ENCODE results near the gene PFDN2.
A peak's percentile ranks its signal among the peaks of the same experiment; 100 is the strongest.
"Not testable (repeated sequence)": the region's sequence is repeated elsewhere in the genome, so short reads cannot be mapped to it uniquely, and the experiment has no call there.

The PFDN2 gene

DNA sequence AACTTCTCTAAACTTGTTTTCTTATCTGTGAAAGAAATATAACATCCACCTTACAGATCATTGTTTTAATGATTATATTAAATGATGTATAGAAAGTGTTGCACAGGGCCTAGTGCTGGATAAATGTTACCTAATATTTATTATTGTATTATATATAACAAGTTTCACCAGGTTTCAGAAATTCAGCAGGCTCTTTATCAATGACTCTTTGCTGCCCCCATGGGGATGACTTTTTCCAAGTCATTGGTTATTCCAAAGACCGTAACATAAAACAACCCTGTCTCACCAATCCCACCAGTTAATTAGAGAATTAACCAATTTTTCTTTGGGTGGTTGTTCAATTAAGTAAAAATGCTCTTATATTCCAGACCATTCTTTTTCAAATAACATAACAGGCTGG is 21.9 kb upstream of the PFDN2 start:
- no peak for DNase-seq (ENCODE audit: insufficient read length, low spot score)
- no peak for FAIRE-seq

DNA sequence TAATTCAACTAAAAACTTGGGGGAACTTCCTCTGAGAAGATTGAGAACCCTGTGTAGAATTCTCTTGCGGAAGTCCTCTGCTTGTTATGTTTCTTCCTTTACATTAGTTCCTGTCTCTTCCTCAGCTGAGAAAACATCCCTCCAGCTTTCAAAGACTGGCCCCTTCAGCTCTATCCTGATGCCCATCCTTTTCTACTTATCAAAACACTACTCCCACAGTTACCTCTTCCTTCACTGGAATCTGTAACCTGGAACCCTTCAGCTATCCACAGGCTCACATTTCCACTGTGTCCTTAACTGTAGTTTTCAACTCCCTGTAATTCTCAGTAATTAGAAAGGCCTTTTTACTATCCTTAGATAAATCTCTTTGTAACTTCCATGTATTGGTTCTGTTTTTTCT is 20.6 kb upstream of the PFDN2 start:
- DNase-seq (ENCODE audit: insufficient read length, low spot score) (no peak), FAIRE-seq (no peak)

DNA sequence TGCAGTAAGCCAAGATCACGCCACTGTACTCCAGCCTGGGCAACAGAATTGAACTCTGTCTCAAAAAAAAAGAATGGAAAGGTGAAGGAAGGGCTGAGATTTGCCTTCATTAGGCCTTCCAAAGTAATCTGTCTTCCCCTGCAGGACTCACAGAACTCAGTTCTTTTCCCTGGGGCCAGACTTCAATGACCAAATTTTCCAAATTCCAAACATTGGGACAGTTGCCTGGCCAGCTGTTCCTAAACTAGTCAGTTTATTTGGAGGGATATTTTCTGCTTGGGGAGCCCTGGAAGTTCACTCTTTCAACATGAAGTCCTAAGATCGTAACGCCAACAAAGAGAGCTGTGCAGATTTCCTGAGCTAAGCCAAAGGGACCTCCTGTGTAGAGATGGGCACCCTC is 20.0 kb upstream of the PFDN2 start:
- no peak for FAIRE-seq
- no peak for DNase-seq (ENCODE audit: insufficient read length, low spot score)

DNA sequence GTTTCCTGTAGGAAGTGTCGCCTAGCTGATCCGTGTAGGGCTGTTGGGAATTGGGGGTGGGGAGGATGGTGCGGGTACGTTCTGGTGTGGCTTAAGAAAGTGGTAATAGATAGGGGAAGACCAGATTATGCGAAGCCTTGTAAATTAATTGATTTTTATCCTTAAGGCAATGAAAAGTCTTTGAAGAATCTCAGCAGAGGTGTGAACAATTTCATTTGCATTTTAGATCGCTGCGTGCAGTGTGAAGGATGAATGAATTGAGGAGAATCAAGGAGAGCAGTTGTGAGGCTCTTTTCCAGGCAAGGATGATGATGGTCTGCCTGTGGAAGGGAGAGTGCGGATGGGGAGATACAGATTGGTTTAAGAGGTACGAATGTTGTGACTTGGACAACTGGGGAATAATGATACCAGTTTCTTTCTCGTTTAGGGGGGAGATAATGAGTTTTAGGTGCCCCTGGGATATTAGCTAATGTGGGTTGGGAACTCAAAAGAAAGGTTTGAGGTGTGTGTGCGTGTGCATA is 15.4 kb upstream of the PFDN2 start:
- DNase-seq (ENCODE audit: insufficient read length, low spot score) (no peak), FAIRE-seq (no peak)

DNA sequence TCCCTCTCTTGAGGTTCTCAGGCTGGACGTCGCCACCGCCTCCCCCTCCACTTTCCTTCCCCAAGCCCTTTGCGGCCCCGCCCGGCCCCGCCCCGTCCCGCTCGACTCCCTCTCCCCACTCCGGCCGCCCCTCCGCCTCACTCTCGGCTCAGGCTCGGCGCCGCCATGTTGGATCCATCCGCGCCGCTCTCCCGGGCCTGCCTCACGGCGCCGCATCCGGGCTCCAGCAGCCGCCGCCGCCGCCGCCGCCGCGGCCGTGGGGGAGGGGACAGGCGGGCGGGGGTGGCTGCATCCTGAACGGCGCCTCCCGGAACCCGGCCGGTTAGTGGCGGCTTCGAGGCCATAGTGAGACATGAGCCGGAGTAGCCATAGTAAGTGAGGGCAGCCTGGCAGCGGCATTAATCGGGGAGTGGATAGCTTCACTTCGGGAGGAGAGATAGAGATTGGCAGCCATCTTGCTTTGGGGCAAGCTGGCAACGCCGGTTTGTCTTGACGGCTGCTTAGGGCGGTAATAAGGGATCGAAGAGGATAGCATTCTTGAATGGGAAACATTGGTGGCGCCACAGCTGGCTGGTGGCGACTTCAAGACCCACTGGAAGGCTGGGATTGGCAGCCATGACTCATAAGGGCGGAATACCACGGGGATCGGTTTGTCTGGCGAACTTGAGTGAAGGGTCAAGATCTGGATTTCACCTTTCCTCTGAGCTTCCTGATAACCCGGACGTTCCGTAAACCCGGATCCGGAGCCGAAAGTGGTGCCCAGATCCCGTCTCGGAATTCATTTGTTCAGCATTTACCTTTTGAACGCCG is 14.8 kb upstream of the PFDN2 start, which contains the start of gene DEDD:
TSS of gene DEDD (minus strand) at position 258 of the 810 bp plus-strand sequence. CDS start 8,205 bp downstream, outside the sequence.
- DNase-seq (ENCODE audit: insufficient read length, low spot score) (peak; percentile 89), FAIRE-seq (peak; percentile 96)

DNA sequence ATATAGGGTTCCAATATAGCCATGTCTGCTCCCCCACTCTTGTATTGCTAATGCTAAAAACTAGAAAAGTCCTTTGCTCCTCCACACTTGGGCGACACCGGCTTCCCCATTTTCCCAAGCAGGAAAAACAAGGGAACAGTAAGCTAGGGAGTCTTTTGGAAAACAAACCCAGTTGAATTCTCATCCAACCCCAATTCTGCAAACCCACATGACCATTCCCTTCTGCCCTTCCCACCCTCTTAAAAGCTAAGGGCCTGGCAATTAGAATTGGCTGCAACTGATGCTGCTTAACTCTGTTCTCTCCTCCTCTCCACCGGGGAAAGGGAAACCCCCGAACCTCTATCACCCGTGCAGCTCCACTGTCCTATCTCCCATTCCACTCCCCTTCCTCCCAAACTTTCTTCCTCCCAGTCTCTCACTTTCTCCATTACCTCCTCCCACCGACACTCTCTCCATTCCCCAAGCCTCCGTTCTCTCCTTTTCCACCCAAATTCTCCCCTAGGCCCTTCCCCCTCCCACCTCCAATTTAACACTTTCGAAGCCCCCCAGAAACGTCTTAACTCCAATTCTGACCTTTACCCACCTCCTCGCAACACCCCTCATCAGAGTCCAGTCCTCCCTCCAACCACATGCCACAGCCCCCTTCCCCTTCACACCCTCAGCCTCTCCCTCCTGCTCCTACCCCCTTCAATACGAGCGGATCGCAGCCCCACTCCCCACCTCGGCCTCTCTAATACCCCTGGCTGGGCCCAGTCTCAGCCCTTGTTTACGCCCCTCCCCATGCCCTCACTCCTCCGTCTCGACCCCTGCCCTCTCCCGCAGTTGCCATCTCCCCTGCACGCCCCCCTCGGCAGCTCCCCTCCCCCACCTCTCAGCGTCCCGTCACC is 13.9 kb upstream of the PFDN2 start:
- no peak for DNase-seq (ENCODE audit: insufficient read length, low spot score)
- no peak for FAIRE-seq

GRCh38 chr1:161130266-161130665 is 12.4 kb upstream of the PFDN2 start:
- FAIRE-seq = no peak

DNA sequence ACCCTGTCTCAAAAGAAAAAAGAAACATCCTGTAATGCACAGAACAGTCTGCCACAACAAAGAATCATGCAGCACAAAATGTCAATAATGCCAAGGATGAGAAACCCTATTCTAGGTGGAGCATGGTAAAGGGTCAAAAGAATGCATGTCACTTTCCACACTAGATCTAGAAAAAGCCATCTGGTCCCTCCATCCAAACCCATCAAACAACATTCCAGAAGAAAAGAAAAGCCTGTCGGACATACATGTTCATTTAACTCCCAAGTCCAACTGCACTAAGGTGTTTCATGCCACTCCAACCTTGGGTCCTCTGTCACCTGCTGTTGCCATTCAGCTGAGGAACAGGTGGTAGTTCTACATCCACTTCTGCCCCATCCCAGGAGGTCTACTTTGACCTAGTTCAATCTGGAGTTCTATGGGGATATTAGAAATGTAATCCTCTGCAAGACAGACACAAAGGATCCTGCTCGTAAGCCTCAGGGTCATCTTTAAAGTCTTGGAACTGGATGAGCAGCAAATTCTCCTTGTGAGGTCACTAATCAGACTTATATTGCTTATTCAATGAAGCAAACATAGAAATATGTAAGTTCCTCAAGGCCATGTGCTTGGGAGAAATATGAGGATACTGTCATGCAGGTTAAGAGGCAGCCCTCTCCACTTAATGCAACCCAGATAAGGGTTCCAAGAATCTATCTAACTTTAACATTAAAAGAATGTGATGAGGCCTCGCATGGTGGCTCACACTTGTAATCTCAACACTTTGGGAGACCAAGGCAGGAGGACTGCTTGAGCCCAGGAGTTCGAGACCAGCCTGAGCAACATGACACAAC is 11.0 kb upstream of the PFDN2 start:
- DNase-seq (ENCODE audit: insufficient read length, low spot score) (no peak), FAIRE-seq (no peak)

More at GRCh38 chr1:161130266-161130665, 12.4 kb upstream of the PFDN2 start:
- no peak for DNase-seq (ENCODE audit: insufficient read length, low spot score)

DNA sequence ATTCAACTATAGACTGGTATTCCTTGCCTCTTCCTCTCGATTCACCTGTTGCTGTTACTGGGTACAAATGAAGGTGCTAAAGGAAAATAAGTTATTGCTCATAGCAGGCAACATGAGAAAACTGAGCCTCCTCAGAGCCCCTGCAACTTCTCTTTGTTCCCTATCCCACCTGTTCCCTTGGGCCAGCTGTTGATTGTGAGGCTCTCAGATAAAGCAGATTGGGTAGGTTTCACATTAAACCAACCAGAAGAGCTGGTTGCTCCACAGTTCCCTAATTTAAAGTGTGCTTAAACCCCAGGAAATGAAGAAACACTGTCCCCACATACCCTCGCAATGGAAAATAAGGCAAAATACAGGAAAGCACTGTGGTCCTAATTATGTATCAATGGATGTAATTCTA is 9.8 kb upstream of the PFDN2 start:
- DNase-seq (ENCODE audit: insufficient read length, low spot score) = no peak
- FAIRE-seq = no peak

GRCh38 chr1:161122967-161123366 is 5.1 kb upstream of the PFDN2 start:
- DNase-seq (ENCODE audit: insufficient read length, low spot score) = no peak

GRCh38 chr1:161121834-161122233 is 4.0 kb upstream of the PFDN2 start:
- DNase-seq (ENCODE audit: insufficient read length, low spot score) = no peak

More at GRCh38 chr1:161122967-161123366, 5.1 kb upstream of the PFDN2 start:
- FAIRE-seq = no peak

GRCh38 chr1:161121042-161121650 is 3.3 kb upstream of the PFDN2 start:
- DNase-seq (ENCODE audit: insufficient read length, low spot score) = no peak
- FAIRE-seq = no peak

More at GRCh38 chr1:161121834-161122233, 4.0 kb upstream of the PFDN2 start:
- no peak for FAIRE-seq

DNA sequence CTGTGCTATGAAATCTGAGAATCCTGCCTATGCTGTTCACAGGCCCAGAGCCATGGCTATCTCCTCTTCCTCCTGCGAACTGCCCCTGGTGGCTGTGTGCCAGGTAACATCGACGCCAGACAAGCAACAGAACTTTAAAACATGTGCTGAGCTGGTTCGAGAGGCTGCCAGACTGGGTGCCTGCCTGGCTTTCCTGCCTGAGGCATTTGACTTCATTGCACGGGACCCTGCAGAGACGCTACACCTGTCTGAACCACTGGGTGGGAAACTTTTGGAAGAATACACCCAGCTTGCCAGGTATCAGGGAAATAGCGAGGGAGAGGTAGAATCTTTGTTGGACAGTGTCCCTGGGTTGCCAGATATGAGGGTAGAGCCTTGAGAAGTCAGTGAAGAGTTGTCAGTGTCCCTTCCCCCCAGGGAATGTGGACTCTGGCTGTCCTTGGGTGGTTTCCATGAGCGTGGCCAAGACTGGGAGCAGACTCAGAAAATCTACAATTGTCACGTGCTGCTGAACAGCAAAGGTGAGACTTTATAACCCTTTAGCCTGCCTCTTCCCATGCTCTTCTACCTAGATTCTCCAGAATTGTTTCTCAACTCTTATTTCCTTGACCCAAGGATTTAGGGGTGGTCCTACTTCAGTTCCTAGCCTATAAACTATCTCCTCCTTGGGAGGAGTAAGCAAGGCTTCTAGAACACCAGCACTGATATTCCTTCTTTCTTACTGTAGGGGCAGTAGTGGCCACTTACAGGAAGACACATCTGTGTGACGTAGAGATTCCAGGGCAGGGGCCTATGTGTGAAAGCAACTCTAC is 1.5 kb upstream of the PFDN2 start:
- DNase-seq (ENCODE audit: insufficient read length, low spot score) = no peak
- peak; percentile 87 for FAIRE-seq

DNA sequence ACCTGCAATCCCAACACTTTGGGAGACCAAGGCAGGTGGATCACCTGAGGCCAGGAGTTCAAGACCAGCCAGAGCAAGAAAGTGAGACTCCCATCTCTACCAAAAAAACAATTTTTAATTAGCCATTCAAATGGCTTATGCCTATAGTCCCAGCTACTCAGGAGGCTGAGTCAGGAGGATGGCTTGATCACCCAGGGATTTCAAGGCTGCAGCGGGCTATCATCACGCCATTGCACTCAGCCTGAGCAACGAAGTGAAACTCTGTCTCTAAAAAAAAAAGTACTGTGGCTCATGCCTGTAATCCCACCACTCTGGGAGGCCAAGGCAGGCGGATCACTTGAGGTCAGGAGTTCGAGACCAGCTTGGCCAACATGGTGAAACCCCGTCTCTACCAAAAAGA is 1.9 kb downstream of the PFDN2 start:
- FAIRE-seq; DNase-seq (ENCODE audit: insufficient read length, low spot score): not testable (repeated sequence)

DNA sequence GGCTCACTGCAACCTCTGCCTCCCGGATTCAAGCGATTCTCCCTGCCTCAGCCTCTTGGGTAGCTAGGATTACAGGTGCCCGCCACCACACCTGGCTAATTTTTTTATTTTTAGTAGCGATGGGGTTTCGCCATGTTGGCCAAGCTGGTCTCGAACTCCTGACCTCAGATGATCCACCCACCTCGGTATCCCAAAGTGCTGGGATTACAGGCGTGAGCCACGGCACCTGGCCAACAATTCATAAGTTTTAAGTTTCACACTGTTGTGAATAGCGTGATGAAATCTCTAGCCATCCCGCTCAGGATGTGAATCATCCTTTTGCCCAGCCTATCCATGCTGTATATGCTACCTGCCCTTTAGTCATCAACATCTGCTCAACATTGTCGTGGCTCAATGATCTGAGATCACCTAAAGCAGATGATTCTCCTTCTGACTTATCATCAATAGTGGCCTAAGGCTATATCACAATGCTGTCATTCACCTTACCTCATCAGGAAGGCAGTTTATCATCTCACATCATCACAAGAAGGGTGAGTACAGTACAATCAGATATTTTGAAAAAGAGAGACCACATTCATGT is 2.6 kb downstream of the PFDN2 start:
- no peak for FAIRE-seq
- no peak for DNase-seq (ENCODE audit: insufficient read length, low spot score)

DNA sequence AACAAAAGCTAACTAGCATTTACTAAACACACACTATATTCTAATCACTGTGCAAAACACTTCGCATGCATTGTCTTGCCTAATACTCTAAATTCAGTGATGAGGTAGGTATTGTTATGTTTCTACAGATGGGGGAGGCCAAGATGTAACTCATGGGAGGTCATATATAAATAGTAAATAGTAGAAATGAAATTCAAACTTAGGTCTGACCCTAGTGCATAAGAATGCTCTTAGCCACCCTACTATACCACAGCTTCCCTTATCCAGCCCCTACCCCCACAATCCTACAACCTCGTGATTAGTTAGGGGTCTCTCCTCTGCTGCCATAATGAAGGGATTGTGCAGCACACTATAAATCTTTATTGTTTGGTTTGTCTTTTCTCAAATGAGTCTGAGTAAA is 3.3 kb downstream of the PFDN2 start:
- FAIRE-seq (no peak), DNase-seq (ENCODE audit: insufficient read length, low spot score) (no peak)

GRCh38 chr1:161113915-161114314 is 3.9 kb downstream of the PFDN2 start:
- DNase-seq (ENCODE audit: insufficient read length, low spot score) (no peak), FAIRE-seq (no peak)

- no peak for DNase-seq (ENCODE audit: insufficient read length, low spot score)
- no peak for FAIRE-seq
Observed at GRCh38 chr1:161111527-161111926, 6.3 kb downstream of the PFDN2 start.

DNA sequence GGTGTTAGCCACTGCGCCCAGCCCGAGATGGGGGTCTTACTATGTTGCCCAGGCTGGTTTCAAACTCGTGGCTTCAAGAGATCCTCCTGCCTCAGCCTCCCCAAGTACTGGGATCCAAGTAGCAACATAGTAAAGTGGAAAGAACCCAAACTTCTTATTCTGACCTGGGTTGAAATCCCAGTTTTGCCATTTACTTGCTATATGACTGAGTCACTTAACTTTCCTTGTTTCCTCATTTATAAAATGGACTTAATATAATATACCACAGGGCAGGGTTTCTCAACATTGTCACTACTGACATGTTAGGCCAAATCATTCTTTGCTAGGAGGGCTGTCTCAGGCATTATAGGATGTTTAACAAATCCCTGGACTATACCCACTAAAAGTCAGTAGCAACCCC is 6.7 kb downstream of the PFDN2 start:
- no peak for FAIRE-seq
- DNase-seq (ENCODE audit: insufficient read length, low spot score) = no peak

Data from GM19239 (cell line).